ENCODE results near the gene CUX1.

- TF ChIP-seq, protein P1, sequence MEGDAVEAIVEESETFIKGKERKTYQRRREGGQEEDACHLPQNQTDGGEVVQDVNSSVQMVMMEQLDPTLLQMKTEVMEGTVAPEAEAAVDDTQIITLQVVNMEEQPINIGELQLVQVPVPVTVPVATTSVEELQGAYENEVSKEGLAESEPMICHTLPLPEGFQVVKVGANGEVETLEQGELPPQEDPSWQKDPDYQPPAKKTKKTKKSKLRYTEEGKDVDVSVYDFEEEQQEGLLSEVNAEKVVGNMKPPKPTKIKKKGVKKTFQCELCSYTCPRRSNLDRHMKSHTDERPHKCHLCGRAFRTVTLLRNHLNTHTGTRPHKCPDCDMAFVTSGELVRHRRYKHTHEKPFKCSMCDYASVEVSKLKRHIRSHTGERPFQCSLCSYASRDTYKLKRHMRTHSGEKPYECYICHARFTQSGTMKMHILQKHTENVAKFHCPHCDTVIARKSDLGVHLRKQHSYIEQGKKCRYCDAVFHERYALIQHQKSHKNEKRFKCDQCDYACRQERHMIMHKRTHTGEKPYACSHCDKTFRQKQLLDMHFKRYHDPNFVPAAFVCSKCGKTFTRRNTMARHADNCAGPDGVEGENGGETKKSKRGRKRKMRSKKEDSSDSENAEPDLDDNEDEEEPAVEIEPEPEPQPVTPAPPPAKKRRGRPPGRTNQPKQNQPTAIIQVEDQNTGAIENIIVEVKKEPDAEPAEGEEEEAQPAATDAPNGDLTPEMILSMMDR (IDR thresholded peaks at IDR 0.05), result no peak
- TF ChIP-seq POLR2A (IDR thresholded peaks at IDR 0.05), result no peak
These were observed 460.5 kb downstream of the CUX1 start for GRCh38 chr7:102277901-102278300.

All from body of pancreas (tissue), 4 donors.